HG02970 (cell line): ENCODE measurements around the gene CDC42SE2.
"Not testable (repeated sequence)": the region's sequence is repeated elsewhere in the genome, so short reads cannot be mapped to it uniquely, and the experiment has no call there.

Source experiments
- ATAC-seq: cut with Tn5 transposase; IDR thresholded peaks from one replicate; pipeline ENCODE4 v1.9.1; 2021; ENCODE audit warnings: mild to moderate bottlenecking, moderate library complexity, moderate number of reproducible peaks; ENCODE audit not compliant: unreplicated experiment, low FRiP score

The CDC42SE2 gene

DNA sequence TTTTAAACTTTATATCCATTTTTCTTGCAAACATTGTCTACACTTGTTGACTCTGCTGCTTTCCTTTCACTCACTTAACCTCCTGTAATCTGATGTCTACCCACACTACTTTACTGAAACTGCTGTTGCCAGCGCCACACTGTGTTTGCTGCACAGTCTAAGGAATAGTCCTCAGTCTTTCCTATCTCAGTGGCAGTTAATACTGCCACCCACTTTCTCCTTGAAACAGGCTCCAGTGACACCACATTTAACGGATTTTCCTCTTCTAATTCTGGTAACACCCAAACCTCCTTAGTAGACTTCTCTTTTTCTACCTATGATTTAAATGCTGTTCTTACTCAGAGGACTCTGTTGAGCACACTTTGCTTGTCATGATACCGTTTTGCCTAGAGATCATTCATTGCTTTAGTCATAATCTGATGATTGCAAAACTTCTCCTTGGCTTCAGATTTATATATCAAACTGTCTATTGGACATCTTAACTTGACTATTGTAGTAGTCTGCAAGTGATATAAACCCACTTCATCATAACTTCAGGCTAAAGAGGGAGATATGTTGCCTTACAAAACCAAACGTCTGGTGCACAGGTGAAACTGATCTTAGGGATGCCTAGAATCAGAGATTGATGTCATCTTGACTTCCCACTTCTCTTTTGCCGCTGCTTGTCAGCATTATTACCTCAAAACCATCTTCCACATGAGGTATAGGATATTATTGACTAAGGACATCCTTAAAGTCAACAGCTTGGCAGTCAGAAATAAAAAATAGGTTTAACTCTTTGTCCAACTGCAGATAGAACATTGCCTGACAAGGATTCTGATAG lies 94.1 kb downstream of the CDC42SE2 start:
- no peak for ATAC-seq

GRCh38 chr5:131361677-131362315 lies 97.9 kb downstream of the CDC42SE2 start:
- ATAC-seq, result no peak

GRCh38 chr5:131363811-131364506 lies 100.1 kb downstream of the CDC42SE2 start:
- no peak for ATAC-seq

GRCh38 chr5:131364507-131365050 lies 100.7 kb downstream of the CDC42SE2 start:
- no peak for ATAC-seq

DNA sequence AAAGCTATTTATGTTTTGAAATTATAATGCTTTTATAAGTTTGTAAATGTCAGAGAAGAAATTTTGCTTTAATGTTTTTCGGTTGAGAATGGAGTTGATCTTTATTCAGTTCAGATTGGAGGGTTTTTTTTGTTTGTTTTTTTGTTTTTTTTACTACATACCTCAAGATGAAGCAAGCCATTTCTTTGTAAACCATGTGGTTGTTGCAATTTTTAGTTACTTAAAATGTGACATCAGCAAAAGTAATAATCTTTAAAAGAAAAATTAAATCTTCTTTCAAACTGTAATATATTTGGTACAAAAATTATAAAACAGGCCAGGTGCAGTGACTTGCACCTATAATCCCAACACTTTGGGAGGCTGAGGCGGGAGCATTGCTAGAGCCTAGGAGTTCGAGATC lies 102.6 kb downstream of the CDC42SE2 start:
- no peak for ATAC-seq

DNA sequence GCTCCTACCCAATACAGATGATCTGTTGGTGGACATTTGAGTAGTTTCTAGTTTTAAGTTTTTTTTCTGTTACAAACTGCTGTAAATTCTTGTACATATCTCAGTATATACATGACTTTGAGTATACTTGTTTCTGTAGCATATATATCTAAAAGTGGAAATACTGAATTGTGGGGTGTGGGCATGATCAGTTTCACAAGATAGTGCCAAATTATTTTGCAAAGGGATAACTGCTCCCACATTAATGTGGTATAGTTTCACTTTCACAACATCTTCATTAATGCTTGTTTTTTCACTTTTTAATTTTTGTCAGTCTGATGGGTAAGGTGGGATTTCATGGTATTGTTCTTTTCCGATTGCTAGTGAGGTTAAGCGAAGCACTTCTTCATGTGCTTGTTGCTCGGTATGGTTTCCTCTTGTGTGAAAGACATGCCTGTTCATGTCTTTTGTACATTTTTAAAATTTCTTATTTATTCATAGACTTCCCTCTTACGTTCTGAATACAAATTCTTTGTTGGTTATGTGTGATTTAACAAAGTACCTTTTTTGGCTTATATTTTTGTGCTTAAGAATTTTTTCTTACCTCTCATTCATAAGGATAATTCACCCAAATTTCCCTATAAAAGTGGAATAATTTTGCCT lies 103.5 kb downstream of the CDC42SE2 start:
- no peak for ATAC-seq

GRCh38 chr5:131368866-131369265 lies 105.0 kb downstream of the CDC42SE2 start:
- no peak for ATAC-seq

- ATAC-seq, result no peak
These were observed 105.7 kb downstream of the CDC42SE2 start for GRCh38 chr5:131369558-131369957.

DNA sequence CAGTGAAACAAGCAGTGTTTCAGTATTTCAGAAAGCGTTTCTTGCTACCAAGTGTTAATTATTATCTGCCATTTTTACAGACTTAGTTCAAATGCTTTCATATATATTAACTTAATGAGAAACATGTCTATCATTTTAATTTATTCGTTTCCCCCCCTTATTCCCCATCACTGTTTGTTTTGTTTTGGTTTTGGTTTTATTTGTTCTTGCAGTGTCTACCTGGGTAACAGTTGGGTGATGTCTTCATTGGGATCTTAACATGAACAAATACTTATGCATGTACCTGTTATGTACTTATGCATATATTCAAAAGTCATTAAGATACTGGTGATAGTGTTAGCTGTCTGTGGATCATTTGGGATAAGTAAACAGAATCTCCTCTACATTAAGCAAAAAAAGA lies 108.0 kb downstream of the CDC42SE2 start:
- no peak for ATAC-seq

GRCh38 chr5:131373265-131373664 lies 109.4 kb downstream of the CDC42SE2 start:
- ATAC-seq, result no peak

GRCh38 chr5:131375351-131375750 lies 111.5 kb downstream of the CDC42SE2 start:
- no peak for ATAC-seq

- no peak for ATAC-seq
These were observed 113.5 kb downstream of the CDC42SE2 start for GRCh38 chr5:131377346-131377745.

GRCh38 chr5:131377785-131378325 lies 114.0 kb downstream of the CDC42SE2 start:
- no peak for ATAC-seq

DNA sequence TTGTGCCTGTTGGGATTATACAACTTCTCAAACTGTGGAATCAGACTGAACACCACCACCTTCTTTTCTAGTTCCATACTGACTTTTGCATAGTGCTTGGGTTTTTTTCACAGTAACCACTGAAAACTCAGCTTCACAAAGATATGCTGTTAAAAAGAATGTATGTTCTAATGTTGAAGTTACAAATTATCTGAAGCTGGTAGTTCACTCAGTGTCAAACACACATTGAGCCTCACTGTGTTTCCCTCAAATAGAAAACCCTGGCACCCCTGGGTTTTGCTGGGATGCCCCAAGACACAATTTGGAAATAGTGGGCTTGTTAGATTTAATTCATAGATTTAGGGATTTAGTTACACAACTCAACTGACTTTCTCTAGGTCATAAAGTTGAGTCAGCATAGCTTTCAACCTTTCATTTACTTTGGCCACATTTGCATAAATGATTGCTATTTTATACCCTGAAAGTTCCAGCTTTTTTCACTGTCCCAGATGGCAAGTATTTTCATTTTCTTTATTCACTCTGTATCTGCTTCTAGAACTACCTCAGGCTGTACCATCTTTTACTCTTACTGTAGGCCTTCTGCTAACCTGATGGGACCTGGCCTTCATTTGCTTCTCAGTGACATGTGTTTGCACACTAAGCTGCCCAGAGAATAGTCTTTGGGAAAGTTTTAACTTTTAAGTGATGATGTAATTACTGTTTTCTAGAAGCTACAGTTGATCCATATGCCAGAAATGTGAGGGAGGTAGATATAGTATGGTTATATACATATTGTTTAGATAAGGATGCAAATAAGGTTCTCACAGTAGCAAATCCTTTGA lies 115.1 kb downstream of the CDC42SE2 start:
- ATAC-seq, result peak; percentile 32

DNA sequence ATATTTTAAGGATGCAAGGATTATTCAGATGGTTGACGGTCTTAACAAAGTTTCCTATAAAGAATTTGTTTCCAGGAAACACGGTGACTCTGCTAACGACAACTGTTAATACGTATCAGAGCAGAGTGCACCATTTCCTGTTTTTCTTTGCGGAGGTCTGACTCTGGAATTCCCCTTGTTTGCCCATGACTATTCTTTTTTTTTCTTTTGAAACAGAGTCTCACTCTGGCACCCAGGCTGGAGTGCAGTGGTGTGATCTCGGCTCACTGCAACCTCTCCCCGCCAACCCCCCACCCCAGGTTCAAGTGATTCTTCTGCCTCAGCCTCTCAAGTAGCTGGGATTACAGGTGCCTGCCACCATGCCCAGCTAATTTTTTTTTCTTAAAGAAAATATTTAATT lies 115.9 kb downstream of the CDC42SE2 start:
- peak; percentile 32 for ATAC-seq

DNA sequence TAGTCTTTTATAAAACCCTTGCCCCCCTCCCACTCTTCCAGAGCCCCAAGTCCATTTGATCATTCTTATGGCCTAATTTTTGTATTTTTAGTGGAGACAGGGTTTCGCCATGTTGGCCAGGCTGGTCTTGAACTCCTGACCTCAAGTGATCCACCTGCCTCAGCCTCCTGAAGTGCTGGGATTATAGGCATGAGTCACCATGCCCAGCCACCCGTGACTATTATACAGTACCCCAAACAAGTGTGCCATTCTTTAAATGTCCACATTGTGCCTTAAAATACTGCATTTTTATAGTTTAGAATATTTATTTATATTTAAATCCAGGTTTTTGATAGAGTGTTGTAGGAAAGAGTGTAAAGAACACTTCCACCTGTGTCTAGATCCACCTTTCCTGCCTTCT lies 116.4 kb downstream of the CDC42SE2 start:
- ATAC-seq, result not testable (repeated sequence)

- ATAC-seq, result no peak
These were observed 117.2 kb downstream of the CDC42SE2 start for GRCh38 chr5:131381021-131381420.

- peak; percentile 35 for ATAC-seq
These were observed 117.9 kb downstream of the CDC42SE2 start for GRCh38 chr5:131381777-131382176.
